Amniotic epithelial cell (primary cell): ENCODE data around the gene GUCA2B.

Experiments
- DNase-seq: peaks from one replicate; pipeline ENCODE4 v3.0.0-alpha.2; 2010; ENCODE audit warnings: low read depth

Gene GUCA2B

GRCh38 chr1:42152907-42153600, at the start of gene GUCA2B:
TSS of gene GUCA2B (plus strand) at chr1:42153410. CDS start at chr1:42153451, 41 bp downstream.
- no peak for DNase-seq

- no peak for DNase-seq
Observed at GRCh38 chr1:42105025-42105424, 48.2 kb upstream of the GUCA2B start.

DNA sequence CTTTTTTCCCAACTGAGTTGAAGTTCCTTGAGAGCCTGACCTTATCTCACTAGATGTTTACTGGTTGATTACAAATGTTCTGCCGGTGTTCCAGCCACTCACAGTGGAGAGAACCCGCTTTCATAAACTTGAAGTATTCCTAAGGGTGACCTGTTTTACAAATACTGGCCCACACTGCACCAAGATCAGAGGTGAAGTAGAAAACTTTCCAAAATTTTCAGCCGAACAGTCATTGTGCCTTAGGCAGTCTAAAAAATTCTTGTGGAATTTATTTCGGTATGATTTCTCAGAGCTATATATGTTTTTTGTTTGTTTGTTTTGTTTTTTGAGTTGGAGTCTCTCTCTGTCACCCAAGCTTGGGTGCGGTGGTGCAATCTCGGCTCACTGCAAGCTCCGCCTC, 44.9 kb upstream of the GUCA2B start:
- no peak for DNase-seq

GRCh38 chr1:42109600-42109999, 43.6 kb upstream of the GUCA2B start:
- no peak for DNase-seq

GRCh38 chr1:42114229-42114628, 39.0 kb upstream of the GUCA2B start:
- no peak for DNase-seq

DNA sequence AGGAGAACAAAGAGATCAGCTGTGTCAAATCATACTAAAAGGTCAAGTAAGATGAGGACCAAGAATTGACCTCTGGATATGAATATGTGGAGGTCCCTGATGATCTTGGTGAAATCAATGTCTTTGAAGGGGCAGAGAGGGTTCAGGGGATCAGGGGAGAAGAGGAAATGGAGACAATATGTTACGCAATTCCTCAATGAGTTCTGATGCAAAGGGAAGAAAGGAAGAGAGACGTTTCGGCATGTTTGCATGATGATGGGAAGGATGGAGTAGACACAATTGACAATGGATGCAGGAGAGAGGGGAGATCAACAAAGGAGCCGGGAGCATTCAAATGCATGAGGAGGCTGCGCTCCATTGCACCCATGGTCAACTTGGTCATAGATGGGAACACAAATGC, 36.0 kb upstream of the GUCA2B start:
- no peak for DNase-seq

- DNase-seq, result no peak
Observed at GRCh38 chr1:42118125-42118524, 35.1 kb upstream of the GUCA2B start.

DNA sequence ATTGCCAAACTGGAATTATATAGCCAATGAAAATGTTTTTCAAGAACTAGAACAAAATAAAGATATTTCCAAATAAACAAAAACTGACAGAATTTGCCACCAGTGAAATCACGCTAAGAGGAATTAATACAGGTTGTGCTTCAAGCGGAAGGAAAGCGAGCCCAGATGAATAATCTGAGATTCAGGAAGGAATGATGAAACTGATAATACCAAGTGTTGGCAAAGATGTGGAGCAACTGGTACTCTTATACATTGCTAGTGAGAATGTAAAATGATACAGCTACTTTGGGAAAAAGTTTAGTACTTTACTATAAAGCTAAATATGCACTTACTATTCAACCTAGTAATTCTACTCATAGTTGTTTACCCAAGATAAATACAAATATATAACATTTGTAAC, 30.8 kb upstream of the GUCA2B start:
- DNase-seq, result no peak

DNA sequence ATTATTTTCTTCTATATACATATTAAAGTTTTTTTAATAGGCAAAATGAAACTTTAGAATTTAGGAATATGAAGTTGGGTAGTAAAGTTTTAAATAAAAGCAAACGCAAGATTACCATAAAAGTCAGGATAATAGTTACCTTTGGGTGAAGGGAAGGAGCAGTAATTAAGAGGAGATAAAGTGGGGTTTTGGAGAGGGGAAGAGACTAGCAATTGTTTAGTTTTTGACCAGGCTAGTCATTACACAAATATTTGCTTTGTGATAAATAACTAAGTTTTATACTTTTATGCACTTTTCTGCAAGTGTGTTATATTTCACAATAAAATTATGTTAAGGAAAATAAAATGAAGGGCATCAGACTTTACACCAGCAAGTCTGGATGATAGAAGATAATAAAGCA, 27.7 kb upstream of the GUCA2B start:
- no peak for DNase-seq

GRCh38 chr1:42127767-42128166, 25.4 kb upstream of the GUCA2B start:
- no peak for DNase-seq

DNA sequence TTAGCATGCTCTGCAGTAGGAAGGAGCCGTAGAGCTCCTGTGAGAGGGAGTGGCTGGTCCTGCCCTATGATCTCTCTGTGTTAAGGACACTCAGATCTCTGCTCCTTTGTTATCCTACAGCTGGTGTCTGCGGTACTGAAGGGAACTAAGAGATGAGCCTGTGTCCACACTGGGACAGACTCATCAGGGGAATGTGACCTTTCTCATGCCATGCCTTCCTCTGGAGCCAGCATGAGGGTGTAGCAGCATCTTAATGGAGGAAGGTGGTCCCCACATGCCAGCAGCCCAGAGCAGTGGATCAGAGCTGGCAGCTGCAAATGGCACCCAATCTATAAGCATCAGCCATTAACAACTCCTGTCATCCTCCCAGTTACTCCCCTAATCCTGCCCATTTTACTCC, 24.7 kb upstream of the GUCA2B start:
- DNase-seq, result no peak

- no peak for DNase-seq
Observed at GRCh38 chr1:42128964-42129363, 24.2 kb upstream of the GUCA2B start.

GRCh38 chr1:42130061-42130660, 23.0 kb upstream of the GUCA2B start:
- no peak for DNase-seq

- DNase-seq, result no peak
Observed at GRCh38 chr1:42133390-42133789, 19.8 kb upstream of the GUCA2B start.

DNA sequence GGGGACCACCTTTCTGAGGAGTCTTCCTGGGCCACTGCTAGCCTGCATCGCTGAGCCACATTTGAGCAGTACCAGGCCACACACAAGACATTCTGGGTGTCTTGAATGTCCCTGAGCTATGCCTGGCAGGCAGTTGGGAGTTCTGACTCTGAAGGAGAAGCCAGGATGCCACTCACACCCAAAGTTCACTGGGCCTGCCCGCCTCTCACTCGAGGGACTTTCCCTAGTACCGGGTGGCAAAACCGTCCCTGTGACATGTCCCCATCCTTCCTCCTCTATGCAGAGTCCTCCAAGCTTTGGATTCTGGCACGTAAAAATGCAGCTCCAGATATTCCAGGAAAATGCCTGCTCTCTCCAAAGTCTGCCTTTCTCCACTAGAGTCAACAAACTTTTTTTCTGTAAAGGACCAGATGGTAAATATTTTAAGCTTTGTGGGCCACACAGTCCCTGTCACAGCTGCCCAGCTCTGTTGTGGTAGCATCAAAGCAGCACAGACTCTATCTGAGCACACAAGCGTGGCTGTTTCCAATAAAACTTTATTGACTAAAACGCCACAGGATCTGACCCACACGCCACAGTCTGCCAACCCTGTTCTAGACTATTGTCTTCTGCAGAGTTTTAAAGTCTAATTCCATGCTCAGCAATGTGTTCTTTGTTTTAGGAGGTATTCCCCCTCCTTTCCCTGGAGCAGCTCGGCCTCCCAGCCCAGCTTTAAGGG, 19.2 kb upstream of the GUCA2B start:
- DNase-seq, result no peak

DNA sequence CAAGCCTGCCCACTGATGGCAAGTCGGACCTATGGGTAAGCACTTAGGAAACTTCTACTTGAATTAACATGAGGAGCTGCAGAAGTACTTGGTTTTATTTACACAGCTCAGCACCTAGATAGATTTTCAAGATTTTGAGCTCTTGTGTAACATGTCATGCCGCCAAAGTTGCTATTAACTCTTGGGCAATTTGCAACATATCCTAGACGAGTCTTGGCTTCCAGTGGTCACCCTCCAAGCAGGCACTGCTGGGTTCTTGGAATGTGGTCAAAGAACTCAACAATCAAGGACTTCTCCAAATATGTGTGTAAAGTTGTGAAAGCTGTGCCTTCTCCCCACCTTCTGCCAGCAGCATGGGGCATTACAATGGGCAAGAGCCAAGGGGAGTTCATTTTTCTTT, 17.8 kb upstream of the GUCA2B start:
- DNase-seq, result peak; percentile 30

DNA sequence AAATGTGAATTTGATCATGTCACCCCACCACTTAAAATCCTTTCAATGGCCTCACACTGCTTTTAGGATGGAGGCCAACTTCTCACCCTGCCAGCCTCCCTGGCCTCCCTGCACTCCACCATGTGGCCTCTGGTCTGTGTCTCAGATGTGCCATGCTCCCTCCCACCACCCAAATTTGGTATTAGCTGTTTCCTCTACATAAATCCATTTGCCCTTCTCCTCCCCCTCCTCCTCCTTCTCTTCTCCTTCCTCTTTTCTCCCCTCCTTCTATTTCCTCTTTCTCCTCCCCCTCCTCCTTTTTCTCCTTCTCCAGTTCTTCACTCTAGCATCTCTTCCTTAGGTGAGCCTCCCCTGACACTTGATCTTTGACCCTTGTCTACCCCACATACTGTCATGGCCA, 16.7 kb upstream of the GUCA2B start:
- no peak for DNase-seq

- no peak for DNase-seq
Observed at GRCh38 chr1:42137766-42138165, 15.4 kb upstream of the GUCA2B start.

DNA sequence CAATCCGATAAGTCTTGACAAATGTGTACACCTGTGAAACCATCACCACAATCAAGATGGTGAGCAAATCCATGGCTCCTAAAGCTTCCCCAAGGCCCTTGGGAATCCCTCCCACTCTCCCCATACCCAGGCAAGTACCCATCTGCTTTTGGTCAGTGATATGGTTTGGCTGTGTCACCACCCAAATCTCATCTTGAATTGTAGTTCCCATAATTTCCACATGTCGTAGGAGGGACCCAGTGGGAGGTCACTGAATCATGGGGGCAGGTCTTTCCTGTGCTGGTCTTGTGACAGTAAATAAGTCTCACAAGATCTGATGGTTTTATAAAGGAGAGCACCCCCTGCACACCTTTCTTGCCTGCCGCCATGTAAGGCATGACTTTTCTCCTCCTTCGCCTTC, 14.6 kb upstream of the GUCA2B start:
- DNase-seq, result no peak

- DNase-seq, result no peak
Observed at GRCh38 chr1:42139444-42139843, 13.8 kb upstream of the GUCA2B start.

- no peak for DNase-seq
Observed at GRCh38 chr1:42140191-42140590, 13.0 kb upstream of the GUCA2B start.

DNA sequence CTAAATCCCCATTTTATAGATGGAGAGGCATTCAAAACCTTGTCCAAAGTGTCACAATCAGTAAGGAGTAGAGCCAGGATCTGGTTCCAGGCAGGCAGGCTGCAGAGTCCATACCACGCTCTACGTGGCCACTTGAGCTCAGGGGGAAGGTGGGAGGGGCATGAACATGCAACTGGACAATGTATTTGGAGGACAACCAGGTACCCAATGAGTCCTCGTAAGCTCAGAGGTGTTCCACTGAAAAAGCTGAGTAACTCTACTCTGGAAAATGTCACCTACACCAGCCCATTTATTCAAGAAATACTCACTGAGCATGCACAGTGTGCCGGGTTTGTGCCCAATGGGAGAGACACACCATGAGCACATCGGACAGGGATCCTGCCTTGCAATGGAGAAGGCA, 11.2 kb upstream of the GUCA2B start:
- DNase-seq, result no peak

- DNase-seq, result no peak
Observed at GRCh38 chr1:42142894-42143675, 10.1 kb upstream of the GUCA2B start.
